Esophagus squamous epithelium (tissue), 5 donors: Measurements from ENCODE around the gene DOCK2. TPM values are rescaled to one million over a fixed set of nuclear protein-coding genes. Genes with fewer than 3 reads are reported as not detected.

Experiments
- DNase-seq: peaks from one replicate; lab custom pipeline; 2025; lab: John Stamatoyannopoulos, UW
- H3K27ac ChIP-seq, 4 donors: fragments of 200-600 bp; sonication (generic); one replicate each; pipeline ENCODE4 v1.5.1; 2016 to 2019; ENCODE audit warnings: mild to moderate bottlenecking in 1 of 4
- H3K27me3 ChIP-seq, 4 donors: fragments of 200-600 bp; sonication (generic); 1 replicate in 3 of 4; 2 replicates in 1 of 4; pipeline versions ENCODE4 v1.5.1 to v1.6.0; 2017 to 2021; ENCODE audit warnings: antibody characterized with exemption in 1 of 4
- H3K36me3 ChIP-seq, 3 donors: fragments of 200-600 bp; sonication (generic); one replicate each; pipeline ENCODE4 v1.5.1; 2016 to 2019
- H3K4me1 ChIP-seq, 3 donors: fragments of 200-600 bp; sonication (generic); one replicate each; pipeline ENCODE4 v1.5.1; 2017 to 2019
- H3K4me3 ChIP-seq, 4 donors: fragments of 200-600 bp; sonication (generic); 1 replicate in 3 of 4; 2 replicates in 1 of 4; pipeline ENCODE4 v1.5.1; 2016 to 2019; ENCODE audit warnings: mild to moderate bottlenecking in 2 of 4, moderate library complexity in 1 of 4
- H3K9me3 ChIP-seq, 3 donors: fragments of 200-600 bp; sonication (generic); one replicate each; pipeline ENCODE4 v1.5.1; 2016 to 2019
- POLR2A ChIP-seq, 4 donors: fragments of 450-650 bp; IDR thresholded peaks; one replicate each; pipeline ENCODE4 v1.6.1; 2017; ENCODE audit warnings: antibody characterized with exemption in 4 of 4, mild to moderate bottlenecking in 4 of 4, moderate library complexity in 3 of 4
- WGBS, 2 donors: methylation state at CpG; one replicate each; pipeline ENCODE4 v1.1.5; 2018; 5-methylcytosine and 5-hydroxymethylcytosine counted together
- intact Hi-C: fragments of 100-400 bp; cut with DNase I; formaldehyde crosslinking; loops from one replicate; pipeline ENCODE4 v1.15.0; 2022
- total RNA-seq, 4 donors: library from RNA; depleted of rRNA; stranded (reverse); fragments of >200 nt; gene quantifications; one replicate each; pipeline ENCODE4 v1.1.0, GENCODE V29; 2016
- TF ChIP-seq, protein P1 (sequence below), 6 experiments: fragments of 450-650 bp in 4 of 6; fragments of 200-600 bp in 2 of 6; sonication (generic) in 2 of 6; IDR thresholded peaks; one replicate each; pipeline ENCODE4 v1.5.1; 2016 to 2019; ENCODE audit warnings: antibody characterized with exemption in 6 of 6, mild to moderate bottlenecking in 4 of 6, moderate library complexity in 4 of 6
- donor health status: DM: yes; HTN: yes; CAD: no.

DOCK2 gene
- total RNA-seq, 4 donors from 2014 or later: 4.1 to 14.5 (median 10.0) TPM

DNA sequence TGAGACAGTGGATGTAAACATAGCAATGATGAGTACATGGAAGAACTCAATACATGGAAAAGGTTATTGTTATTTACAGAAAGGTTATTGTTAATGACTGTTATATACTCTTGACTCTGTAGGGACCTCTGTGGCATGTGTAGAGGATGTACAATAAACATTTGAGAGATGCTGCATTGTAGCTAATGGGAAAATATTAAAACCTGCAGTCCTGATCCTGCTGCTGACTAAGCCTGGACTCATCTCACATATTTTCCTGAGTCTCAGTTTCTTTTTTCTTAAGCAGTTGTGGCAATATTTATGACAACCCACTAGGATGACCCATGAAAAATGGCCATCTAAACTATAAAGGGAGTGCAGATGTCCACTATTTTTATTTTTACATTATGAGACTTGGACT, 75.4 kb downstream of the DOCK2 start:
- TF ChIP-seq POLR2A (IDR thresholded peaks at IDR 0.05): no peak
- TF ChIP-seq, protein P1, sequence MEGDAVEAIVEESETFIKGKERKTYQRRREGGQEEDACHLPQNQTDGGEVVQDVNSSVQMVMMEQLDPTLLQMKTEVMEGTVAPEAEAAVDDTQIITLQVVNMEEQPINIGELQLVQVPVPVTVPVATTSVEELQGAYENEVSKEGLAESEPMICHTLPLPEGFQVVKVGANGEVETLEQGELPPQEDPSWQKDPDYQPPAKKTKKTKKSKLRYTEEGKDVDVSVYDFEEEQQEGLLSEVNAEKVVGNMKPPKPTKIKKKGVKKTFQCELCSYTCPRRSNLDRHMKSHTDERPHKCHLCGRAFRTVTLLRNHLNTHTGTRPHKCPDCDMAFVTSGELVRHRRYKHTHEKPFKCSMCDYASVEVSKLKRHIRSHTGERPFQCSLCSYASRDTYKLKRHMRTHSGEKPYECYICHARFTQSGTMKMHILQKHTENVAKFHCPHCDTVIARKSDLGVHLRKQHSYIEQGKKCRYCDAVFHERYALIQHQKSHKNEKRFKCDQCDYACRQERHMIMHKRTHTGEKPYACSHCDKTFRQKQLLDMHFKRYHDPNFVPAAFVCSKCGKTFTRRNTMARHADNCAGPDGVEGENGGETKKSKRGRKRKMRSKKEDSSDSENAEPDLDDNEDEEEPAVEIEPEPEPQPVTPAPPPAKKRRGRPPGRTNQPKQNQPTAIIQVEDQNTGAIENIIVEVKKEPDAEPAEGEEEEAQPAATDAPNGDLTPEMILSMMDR (IDR thresholded peaks at IDR 0.05): no peak
- Histone ChIP-seq H3K27ac (no peak overlapping the region), H3K36me3 (no peaks in the 10 kb centered on the region), H3K27me3 (no peaks in the 10 kb centered on the region), H3K9me3 (no peaks in the 10 kb centered on the region), H3K4me1 (no peaks in the 10 kb centered on the region), H3K4me3 (no peak overlapping the region)
- intact Hi-C loops: no loop called here
- DNase-seq: no peak

DNA sequence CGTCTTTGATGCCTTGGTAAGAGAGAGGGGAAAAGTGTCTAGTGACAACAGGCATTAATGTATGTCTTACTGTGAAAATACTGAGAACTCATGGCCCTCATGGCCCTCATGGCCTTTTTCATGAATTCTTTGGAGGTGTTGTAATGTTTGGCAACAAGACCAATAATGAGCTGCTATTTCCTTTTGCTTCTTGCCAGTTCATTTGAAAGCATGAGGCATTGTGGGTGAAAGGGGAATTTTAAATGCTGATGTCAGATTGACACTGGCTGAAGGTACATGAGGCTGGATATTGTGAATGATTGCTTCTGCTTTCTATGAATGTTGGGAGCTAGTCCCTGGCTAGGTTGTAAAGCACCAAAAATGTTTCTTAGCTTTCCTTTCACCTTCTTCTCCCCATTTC, 79.2 kb downstream of the DOCK2 start:
- Histone ChIP-seq H3K27me3 (no peaks in the 10 kb centered on the region), H3K27ac (no peak overlapping the region), H3K4me1 (no peaks in the 10 kb centered on the region), H3K9me3 (no peaks in the 10 kb centered on the region), H3K4me3 (no peak overlapping the region), H3K36me3 (no peaks in the 10 kb centered on the region)
- no peak for TF ChIP-seq POLR2A (IDR thresholded peaks at IDR 0.05)
- TF ChIP-seq, protein P1 (IDR thresholded peaks at IDR 0.05): no peak
- 53 to 64% methylated on average over 1 of the region's 1 CpG for WGBS, 2 donors
- DNase-seq: no peak
- intact Hi-C loops: no loop called here

DNA sequence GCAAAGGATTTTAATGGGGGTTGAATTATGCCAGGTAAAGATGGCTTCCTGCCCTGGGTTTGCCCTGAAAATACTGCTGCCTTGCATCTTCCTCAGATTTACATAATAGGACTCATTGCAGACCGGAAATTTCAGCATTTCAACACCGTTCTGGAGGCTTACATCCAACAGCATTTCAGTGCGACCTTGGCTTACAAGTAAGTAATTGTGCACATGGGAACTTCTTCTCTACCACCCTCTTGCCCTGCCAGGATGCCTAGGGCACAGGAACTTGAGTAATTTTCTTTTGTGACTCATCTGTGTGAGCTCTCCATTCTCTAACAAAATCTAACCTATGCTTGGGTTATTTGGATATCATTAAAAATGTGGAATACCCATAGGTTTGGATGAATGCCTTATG, 80.2 kb downstream of the DOCK2 start:
- Histone ChIP-seq H3K36me3 (no peaks in the 10 kb centered on the region), H3K9me3 (no peaks in the 10 kb centered on the region), H3K4me1 (no peaks in the 10 kb centered on the region), H3K27me3 (no peaks in the 10 kb centered on the region), H3K4me3 (no peak overlapping the region), H3K27ac (no peak overlapping the region)
- TF ChIP-seq POLR2A (IDR thresholded peaks at IDR 0.05): no peak
- TF ChIP-seq, protein P1 (IDR thresholded peaks at IDR 0.05): no peak
- intact Hi-C loops: no loop called here
- no peak for DNase-seq
- 31 to 58% methylated on average over 3 of the region's 3 CpGs for WGBS, 2 donors

DNA sequence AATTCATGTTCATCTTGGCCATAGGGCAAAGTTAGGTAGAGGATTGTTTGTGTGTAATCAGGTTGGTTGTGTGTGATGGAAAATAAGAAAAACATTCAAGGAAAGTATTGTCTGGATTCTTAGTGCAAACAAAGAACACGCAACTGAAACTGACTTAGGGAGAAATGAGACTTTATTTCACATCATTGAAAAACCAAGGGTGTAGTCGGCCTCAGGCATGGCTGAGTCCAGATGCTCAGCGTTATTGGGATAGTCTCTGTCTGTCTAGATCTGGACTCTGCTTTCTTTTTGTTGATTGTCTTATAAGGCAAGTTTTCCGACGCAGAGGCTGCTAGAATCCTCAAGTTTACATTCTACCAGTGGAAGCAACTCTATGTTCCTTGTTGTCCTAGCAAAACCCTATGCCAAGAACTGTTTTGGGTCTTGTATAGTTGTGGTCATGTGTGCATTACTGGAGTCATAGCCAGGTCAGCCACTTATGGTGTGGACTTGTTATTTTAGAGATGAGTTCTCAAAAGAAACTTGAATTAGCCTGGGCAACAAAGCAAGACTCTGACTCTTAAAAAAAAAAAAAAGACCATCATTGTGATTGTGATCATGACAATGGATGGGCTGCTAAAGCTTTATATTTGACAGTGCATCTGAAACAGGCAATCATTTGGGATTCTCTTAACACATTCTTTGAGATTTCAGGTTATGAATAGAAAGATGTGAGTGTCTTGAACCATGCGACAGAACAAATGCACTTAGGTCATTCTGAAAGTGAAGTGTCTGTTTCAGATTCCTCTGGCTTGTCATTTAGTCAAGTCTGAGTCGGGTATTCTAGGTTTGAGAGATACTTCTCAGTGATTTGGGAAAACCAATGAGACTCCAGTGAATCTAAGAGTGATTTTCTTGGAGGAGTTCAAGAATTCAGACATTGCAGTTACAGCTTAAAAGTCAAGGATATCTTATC, 82.6 kb downstream of the DOCK2 start:
- Histone ChIP-seq H3K4me1 (no peaks in the 10 kb centered on the region), H3K36me3 (no peaks in the 10 kb centered on the region), H3K27me3 (no peaks in the 10 kb centered on the region), H3K4me3 (no peak overlapping the region), H3K27ac (no peak overlapping the region), H3K9me3 (no peaks in the 10 kb centered on the region)
- no peak for DNase-seq
- intact Hi-C loops: no loop called here
- WGBS, 2 donors: 62 to 73% methylated on average over 7 of the region's 7 CpGs
- TF ChIP-seq POLR2A (IDR thresholded peaks at IDR 0.05): no peak

DNA sequence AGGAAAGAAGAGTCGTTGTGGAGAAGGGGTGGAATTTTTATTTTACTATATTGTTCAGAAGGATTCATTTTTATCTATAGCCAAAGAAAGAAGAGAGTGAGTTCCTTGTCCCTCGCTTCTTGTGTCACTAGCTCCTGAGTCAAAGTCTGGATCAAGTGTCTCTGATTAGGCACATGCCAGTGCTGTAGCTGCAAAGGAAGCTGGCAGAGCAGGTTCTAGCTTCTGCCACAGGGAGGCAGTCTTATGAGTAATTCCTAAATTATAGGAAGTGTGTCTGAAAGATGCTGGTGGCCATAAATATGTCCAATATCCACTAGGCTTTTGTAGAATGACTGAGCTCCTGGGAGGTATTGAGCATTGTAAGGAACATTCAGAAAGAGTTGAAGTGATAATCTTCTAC, 84.7 kb downstream of the DOCK2 start:
- intact Hi-C loops: no loop called here
- H3K4me1 ChIP-seq: no peaks in the 10 kb centered on the region
- no peak overlapping the region for H3K4me3 ChIP-seq
- 66 to 86% methylated on average over 2 of the region's 2 CpGs for WGBS, 2 donors
- no peaks in the 10 kb centered on the region for H3K27me3 ChIP-seq
- TF ChIP-seq, protein P1 (IDR thresholded peaks at IDR 0.05): no peak
- no peak for TF ChIP-seq POLR2A (IDR thresholded peaks at IDR 0.05)
- no peaks in the 10 kb centered on the region for H3K9me3 ChIP-seq
- H3K27ac ChIP-seq: no peak overlapping the region
- no peak for DNase-seq
- H3K36me3 ChIP-seq: no peaks in the 10 kb centered on the region
